ENCODE results near the gene ACYP2. TPM values are rescaled to one million over a fixed set of nuclear protein-coding genes. Genes with fewer than 3 reads are reported as not detected.
"Not testable (repeated sequence)": the region's sequence is repeated elsewhere in the genome, so short reads cannot be mapped to it uniquely, and the experiment has no call there.

ACYP2 gene
- total RNA-seq, 2 experiments from 2014 or later: 9.9 TPM

- no peaks in the 10 kb centered on the region for H3K36me3 Mint-ChIP-seq
- peak; percentile 82 for ATAC-seq
- no peaks in the 10 kb centered on the region for H3K9me3 Mint-ChIP-seq (ENCODE audit: low read depth)
- no peak overlapping the region for H3K4me3 Mint-ChIP-seq
- CTCF ChIA-PET: interaction anchor here (0.6 to 2.8 kb wide), 30 partner anchors 9 to 1088 kb away, joined by 3 to 17 read pairs (median 3); partner anchors contain the start of genes ACYP2 and PSME4
- H3K27me3 Mint-ChIP-seq: no peaks in the 10 kb centered on the region
- H3K27ac Mint-ChIP-seq: no peak overlapping the region
- peaks cover 11% of the 10 kb centered on the region for H3K4me1 Mint-ChIP-seq
- peak; percentile 63 for DNase-seq
These were observed 8.6 kb upstream of the ACYP2 start for GRCh38 chr2:54106631-54107454.

GRCh38 chr2:54107455-54107764 lies 8.0 kb upstream of the ACYP2 start:
- Mint-ChIP-seq H3K27me3 (no peaks in the 10 kb centered on the region), H3K27ac (no peak overlapping the region), H3K36me3 (no peaks in the 10 kb centered on the region), H3K9me3 (ENCODE audit: low read depth) (no peaks in the 10 kb centered on the region), H3K4me3 (no peak overlapping the region), H3K4me1 (peaks cover 11% of the 10 kb centered on the region)
- ATAC-seq: no peak
- CTCF ChIA-PET: interaction anchor here (0.6 to 2.8 kb wide), 25 partner anchors 8 to 1087 kb away, joined by 3 to 17 read pairs (median 3); partner anchors contain the start of gene ACYP2
- no peak for DNase-seq

- DNase-seq (no peak), ATAC-seq (no peak)
- Mint-ChIP-seq H3K4me3 (no peak overlapping the region), H3K4me1 (peaks cover 11% of the 10 kb centered on the region), H3K27me3 (no peaks in the 10 kb centered on the region), H3K27ac (no peak overlapping the region), H3K9me3 (ENCODE audit: low read depth) (no peaks in the 10 kb centered on the region), H3K36me3 (no peaks in the 10 kb centered on the region)
- CTCF ChIA-PET: interaction anchor here (0.7 to 2.8 kb wide), 8 partner anchors 137 to 902 kb away, joined by 3 to 17 read pairs (median 6); partner anchors contain the start of gene PSME4
These were observed 7.4 kb upstream of the ACYP2 start for GRCh38 chr2:54107903-54108615.

- CTCF ChIA-PET: interaction anchor here (2.0 kb wide), 1 partner anchor 392 kb away, joined by 6 read pairs; no protein-coding TSS in a partner anchor
- ATAC-seq (no peak), DNase-seq (no peak)
- H3K4me3 Mint-ChIP-seq: no peak overlapping the region
- H3K9me3 Mint-ChIP-seq (ENCODE audit: low read depth): no peaks in the 10 kb centered on the region
- no peaks in the 10 kb centered on the region for H3K27me3 Mint-ChIP-seq
- peaks cover 11% of the 10 kb centered on the region for H3K4me1 Mint-ChIP-seq
- peaks cover 3% of the 10 kb centered on the region for H3K36me3 Mint-ChIP-seq
- H3K27ac Mint-ChIP-seq: no peak overlapping the region
These were observed 5.6 kb upstream of the ACYP2 start for GRCh38 chr2:54109848-54110247.

- Mint-ChIP-seq H3K4me1 (peaks cover 11% of the 10 kb centered on the region), H3K27ac (peak overlapping the region; percentile 97), H3K4me3 (peak overlapping the region; percentile 84), H3K36me3 (peaks cover 24% of the 10 kb centered on the region)
- ATAC-seq; DNase-seq; H3K27me3 Mint-ChIP-seq; H3K9me3 Mint-ChIP-seq (ENCODE audit: low read depth): not testable (repeated sequence)
- CTCF ChIA-PET: interaction anchor here (0.7 to 2.4 kb wide), 2 partner anchors 8 to 492 kb away, joined by 3 to 10 read pairs; no protein-coding TSS in a partner anchor
These were observed 936 bp upstream of the ACYP2 start for GRCh38 chr2:54114479-54114878.

GRCh38 chr2:54114936-54115283 lies 505 bp upstream of the ACYP2 start:
- no peaks in the 10 kb centered on the region for H3K27me3 Mint-ChIP-seq

GRCh38 chr2:54116598-54116997 lies 1.2 kb downstream of the ACYP2 start:
- H3K9me3 Mint-ChIP-seq (ENCODE audit: low read depth); DNase-seq; ATAC-seq; H3K27me3 Mint-ChIP-seq: not testable (repeated sequence)
- Mint-ChIP-seq H3K4me3 (peak overlapping the region; percentile 25), H3K27ac (peak overlapping the region; percentile 24), H3K36me3 (peaks cover 31% of the 10 kb centered on the region), H3K4me1 (peaks cover 11% of the 10 kb centered on the region)
- CTCF ChIA-PET: interaction anchor here (1.2 to 2.4 kb wide), 3 partner anchors 10 to 406 kb away, joined by 3 to 10 read pairs (median 3); no protein-coding TSS in a partner anchor

More at GRCh38 chr2:54114936-54115283, 505 bp upstream of the ACYP2 start:
- CTCF ChIA-PET: interaction anchor here (0.7 to 2.4 kb wide), 4 partner anchors 8 to 492 kb away, joined by 3 to 10 read pairs (median 4); no protein-coding TSS in a partner anchor
- Mint-ChIP-seq H3K4me3 (peak overlapping the region; percentile 84), H3K36me3 (peaks cover 27% of the 10 kb centered on the region), H3K4me1 (peaks cover 11% of the 10 kb centered on the region), H3K9me3 (ENCODE audit: low read depth) (peaks cover 6% of the 10 kb centered on the region), H3K27ac (peak overlapping the region; percentile 97)
- DNase-seq: no peak
- ATAC-seq: no peak

GRCh38 chr2:54120950-54121349 lies 5.5 kb downstream of the ACYP2 start:
- H3K9me3 Mint-ChIP-seq (ENCODE audit: low read depth): peaks cover 6% of the 10 kb centered on the region
- H3K4me1 Mint-ChIP-seq: no peaks in the 10 kb centered on the region
- H3K4me3 Mint-ChIP-seq: no peak overlapping the region
- DNase-seq: no peak
- peaks cover 23% of the 10 kb centered on the region for H3K36me3 Mint-ChIP-seq
- no peaks in the 10 kb centered on the region for H3K27me3 Mint-ChIP-seq
- no peak overlapping the region for H3K27ac Mint-ChIP-seq
- no peak for ATAC-seq
- CTCF ChIA-PET: no interaction called here

- Mint-ChIP-seq H3K9me3 (ENCODE audit: low read depth) (no peaks in the 10 kb centered on the region), H3K27ac (no peak overlapping the region), H3K4me1 (no peaks in the 10 kb centered on the region), H3K4me3 (no peak overlapping the region), H3K27me3 (no peaks in the 10 kb centered on the region), H3K36me3 (peaks cover 18% of the 10 kb centered on the region)
- CTCF ChIA-PET: interaction anchor here (0.9 kb wide), 1 partner anchor 16 kb away, joined by 3 read pairs; no protein-coding TSS in a partner anchor
- ATAC-seq: no peak
- DNase-seq: no peak
These were observed 6.9 kb downstream of the ACYP2 start for GRCh38 chr2:54122171-54122935.

- H3K9me3 Mint-ChIP-seq (ENCODE audit: low read depth): no peaks in the 10 kb centered on the region
- no peak overlapping the region for H3K4me3 Mint-ChIP-seq
- DNase-seq (no peak), ATAC-seq (no peak)
- no peaks in the 10 kb centered on the region for H3K4me1 Mint-ChIP-seq
- CTCF ChIA-PET: no interaction called here
- peaks cover 16% of the 10 kb centered on the region for H3K36me3 Mint-ChIP-seq
- H3K27ac Mint-ChIP-seq: no peak overlapping the region
- H3K27me3 Mint-ChIP-seq: no peaks in the 10 kb centered on the region
These were observed 7.5 kb downstream of the ACYP2 start for GRCh38 chr2:54122939-54123338.

- CTCF ChIA-PET; H3K27me3 Mint-ChIP-seq; H3K4me1 Mint-ChIP-seq; H3K36me3 Mint-ChIP-seq; H3K4me3 Mint-ChIP-seq; DNase-seq; ATAC-seq; H3K9me3 Mint-ChIP-seq (ENCODE audit: low read depth); H3K27ac Mint-ChIP-seq: not testable (repeated sequence)
These were observed 11.8 kb downstream of the ACYP2 start for GRCh38 chr2:54127174-54127573.

- CTCF ChIA-PET: no interaction called here
- DNase-seq: no peak
- no peak for ATAC-seq
- Mint-ChIP-seq H3K4me1 (no peaks in the 10 kb centered on the region), H3K4me3 (no peak overlapping the region), H3K36me3 (no peaks in the 10 kb centered on the region), H3K27me3 (no peaks in the 10 kb centered on the region), H3K27ac (no peak overlapping the region), H3K9me3 (ENCODE audit: low read depth) (no peaks in the 10 kb centered on the region)
These were observed 17.6 kb downstream of the ACYP2 start for GRCh38 chr2:54133056-54133455.

- H3K4me3 Mint-ChIP-seq: no peak overlapping the region
- ATAC-seq (no peak), DNase-seq (no peak)
- CTCF ChIA-PET: no interaction called here
- H3K4me1 Mint-ChIP-seq: no peaks in the 10 kb centered on the region
- no peaks in the 10 kb centered on the region for H3K9me3 Mint-ChIP-seq (ENCODE audit: low read depth)
- no peaks in the 10 kb centered on the region for H3K27me3 Mint-ChIP-seq
- H3K36me3 Mint-ChIP-seq: no peaks in the 10 kb centered on the region
- H3K27ac Mint-ChIP-seq: no peak overlapping the region
These were observed 23.8 kb downstream of the ACYP2 start for GRCh38 chr2:54139210-54139609.
